Endodermal cell (in vitro differentiated cells): ENCODE measurements around the gene SH3PXD2B. TPM values are rescaled to one million over a fixed set of nuclear protein-coding genes. Genes with fewer than 3 reads are reported as not detected.

ENCODE experiments used
- DNase-seq: peaks from one replicate; pipeline ENCODE4 v3.0.0-alpha.2; 2017
- H3K27ac ChIP-seq: 2 replicates; pipeline ENCODE4 v1.5.1; 2013; ENCODE audit warnings: mild to moderate bottlenecking, low read depth, low read length, moderate library complexity
- H3K27me3 ChIP-seq: 2 replicates; pipeline ENCODE4 v1.6.1; 2013; ENCODE audit warnings: mild to moderate bottlenecking, low read length, moderate library complexity; ENCODE audit not compliant: insufficient read depth, control insufficient read depth, poor library complexity, severe bottlenecking
- H3K36me3 ChIP-seq: 2 replicates; pipeline ENCODE4 v1.7.0; 2013; ENCODE audit warnings: mild to moderate bottlenecking, low read length, moderate library complexity; ENCODE audit not compliant: control insufficient read depth, insufficient read depth
- H3K4me1 ChIP-seq: one replicate; pipeline ENCODE4 v1.7.0; 2013; ENCODE audit warnings: low read length; ENCODE audit not compliant: control insufficient read depth, insufficient read depth
- H3K4me3 ChIP-seq: 2 replicates; pipeline ENCODE4 v1.5.1; 2013; ENCODE audit warnings: mild to moderate bottlenecking, low read length, moderate library complexity
- H3K9ac ChIP-seq: 2 replicates; pipeline ENCODE4 v1.6.1; 2013; ENCODE audit warnings: mild to moderate bottlenecking, low read length, moderate library complexity; ENCODE audit not compliant: poor library complexity, severe bottlenecking; ENCODE audit errors: extremely low read depth
- H3K9me3 ChIP-seq: 2 replicates; pipeline ENCODE4 v1.6.1; 2013; ENCODE audit warnings: mild to moderate bottlenecking, low read length, moderate library complexity; ENCODE audit not compliant: control insufficient read depth
- H3K27ac Mint-ChIP-seq: 2 replicates; pipeline ENCODE4 v1.8.0; 2020; ENCODE audit warnings: mixed read lengths
- H3K27me3 Mint-ChIP-seq: 2 replicates; pipeline ENCODE4 v1.8.0; 2021; ENCODE audit warnings: mild to moderate bottlenecking, mixed read lengths; ENCODE audit not compliant: insufficient read depth
- H3K36me3 Mint-ChIP-seq: 2 replicates; pipeline ENCODE4 v1.8.0; 2020; ENCODE audit warnings: low read depth, mixed read lengths
- H3K4me1 Mint-ChIP-seq: 2 replicates; pipeline ENCODE4 v1.8.0; 2020; ENCODE audit warnings: mixed read lengths
- H3K4me3 Mint-ChIP-seq: 2 replicates; pipeline ENCODE4 v1.8.0; 2020; ENCODE audit warnings: mild to moderate bottlenecking, moderate library complexity, mixed read lengths
- H3K9me3 Mint-ChIP-seq: 2 replicates; pipeline ENCODE4 v1.8.0; 2020; ENCODE audit warnings: mild to moderate bottlenecking, mixed read lengths
- WGBS, 2 experiments: methylation state at CpG; one replicate each; pipeline versions ENCODE4 v1.1.5 to v1.1.7; 2013; ENCODE audit warnings: missing lambda C conversion rate in 2 of 2, mixed read lengths in 1 of 2; ENCODE audit not compliant: insufficient coverage in 1 of 2, insufficient read length in 1 of 2; 5-methylcytosine and 5-hydroxymethylcytosine counted together
- total RNA-seq, 2 donors: library from RNA; stranded (reverse); fragmentation: NEBNext Ultra II Directional in 1 of 2; extraction: Animal tissue kit (Norgen Biotek cat#: 25700) in 1 of 2; gene quantifications; 2 replicates in 1 of 2; 3 replicates in 1 of 2; pipeline ENCODE4 v1.2.1, GENCODE V29; 2021
- TF ChIP-seq, protein P1 (sequence below): fragments of 200-600 bp; sonication (generic); conservative IDR thresholded peaks from 2 replicates; pipeline ENCODE4 v1.5.0; 2021; ENCODE audit warnings: antibody characterized with exemption, mild to moderate bottlenecking

The SH3PXD2B gene
- total RNA-seq, 2 donors from 2014 or later: 62.2 to 74.9 TPM

DNA sequence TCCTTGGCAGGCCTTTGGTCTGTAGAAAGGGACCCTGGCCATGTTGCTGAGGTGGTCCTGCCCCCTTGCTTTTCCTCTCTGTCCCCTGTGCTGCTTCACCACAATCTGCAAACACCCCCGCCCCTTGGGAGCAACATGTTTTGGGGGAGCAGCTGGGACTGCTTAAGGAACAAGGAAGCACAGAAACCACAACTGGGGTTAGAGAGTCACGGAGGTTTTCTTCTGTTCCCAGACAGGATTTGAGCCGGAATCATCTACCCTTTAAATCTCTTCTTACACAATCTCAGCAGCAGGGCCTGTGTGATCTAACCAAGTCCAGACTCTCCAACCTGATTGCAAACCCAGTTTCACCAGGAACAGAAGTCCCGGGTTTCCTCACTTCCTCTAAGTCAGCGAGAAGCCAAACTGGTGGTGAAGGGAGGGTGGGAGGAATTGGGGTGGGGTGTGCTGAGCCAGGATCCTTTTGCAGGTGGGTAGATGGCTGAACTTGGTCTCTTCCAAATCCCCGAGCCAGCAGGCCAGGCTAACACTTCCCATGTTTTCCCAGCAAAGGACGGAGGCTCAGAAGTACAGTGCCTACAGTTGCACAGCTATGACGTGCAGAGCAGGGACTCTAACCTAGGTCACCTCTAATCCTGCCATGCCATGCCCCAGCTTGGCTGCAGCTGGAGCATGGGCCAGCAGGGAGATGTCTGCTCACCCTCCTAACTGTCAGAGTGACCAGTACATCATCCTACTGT, 25.0 kb downstream of the SH3PXD2B start:
- Histone ChIP-seq H3K27ac (no peak overlapping the region), H3K4me1 (peaks cover 9% of the 10 kb centered on the region), H3K9me3 (no peaks in the 10 kb centered on the region), H3K9ac (no peak overlapping the region), H3K36me3 (peaks cover 23% of the 10 kb centered on the region), H3K4me3 (no peak overlapping the region), H3K27me3 (no peaks in the 10 kb centered on the region)
- 88 to 100% methylated on average over 4 to 8 of the region's 8 CpGs for WGBS, 2 experiments
- Mint-ChIP-seq H3K27me3 (no peaks in the 10 kb centered on the region), H3K36me3 (peaks cover 24% of the 10 kb centered on the region), H3K9me3 (no peaks in the 10 kb centered on the region), H3K27ac (no peak overlapping the region), H3K4me1 (peaks cover 5% of the 10 kb centered on the region), H3K4me3 (no peak overlapping the region)
- DNase-seq: no peak
- TF ChIP-seq, protein P1, sequence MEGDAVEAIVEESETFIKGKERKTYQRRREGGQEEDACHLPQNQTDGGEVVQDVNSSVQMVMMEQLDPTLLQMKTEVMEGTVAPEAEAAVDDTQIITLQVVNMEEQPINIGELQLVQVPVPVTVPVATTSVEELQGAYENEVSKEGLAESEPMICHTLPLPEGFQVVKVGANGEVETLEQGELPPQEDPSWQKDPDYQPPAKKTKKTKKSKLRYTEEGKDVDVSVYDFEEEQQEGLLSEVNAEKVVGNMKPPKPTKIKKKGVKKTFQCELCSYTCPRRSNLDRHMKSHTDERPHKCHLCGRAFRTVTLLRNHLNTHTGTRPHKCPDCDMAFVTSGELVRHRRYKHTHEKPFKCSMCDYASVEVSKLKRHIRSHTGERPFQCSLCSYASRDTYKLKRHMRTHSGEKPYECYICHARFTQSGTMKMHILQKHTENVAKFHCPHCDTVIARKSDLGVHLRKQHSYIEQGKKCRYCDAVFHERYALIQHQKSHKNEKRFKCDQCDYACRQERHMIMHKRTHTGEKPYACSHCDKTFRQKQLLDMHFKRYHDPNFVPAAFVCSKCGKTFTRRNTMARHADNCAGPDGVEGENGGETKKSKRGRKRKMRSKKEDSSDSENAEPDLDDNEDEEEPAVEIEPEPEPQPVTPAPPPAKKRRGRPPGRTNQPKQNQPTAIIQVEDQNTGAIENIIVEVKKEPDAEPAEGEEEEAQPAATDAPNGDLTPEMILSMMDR: no peak

DNA sequence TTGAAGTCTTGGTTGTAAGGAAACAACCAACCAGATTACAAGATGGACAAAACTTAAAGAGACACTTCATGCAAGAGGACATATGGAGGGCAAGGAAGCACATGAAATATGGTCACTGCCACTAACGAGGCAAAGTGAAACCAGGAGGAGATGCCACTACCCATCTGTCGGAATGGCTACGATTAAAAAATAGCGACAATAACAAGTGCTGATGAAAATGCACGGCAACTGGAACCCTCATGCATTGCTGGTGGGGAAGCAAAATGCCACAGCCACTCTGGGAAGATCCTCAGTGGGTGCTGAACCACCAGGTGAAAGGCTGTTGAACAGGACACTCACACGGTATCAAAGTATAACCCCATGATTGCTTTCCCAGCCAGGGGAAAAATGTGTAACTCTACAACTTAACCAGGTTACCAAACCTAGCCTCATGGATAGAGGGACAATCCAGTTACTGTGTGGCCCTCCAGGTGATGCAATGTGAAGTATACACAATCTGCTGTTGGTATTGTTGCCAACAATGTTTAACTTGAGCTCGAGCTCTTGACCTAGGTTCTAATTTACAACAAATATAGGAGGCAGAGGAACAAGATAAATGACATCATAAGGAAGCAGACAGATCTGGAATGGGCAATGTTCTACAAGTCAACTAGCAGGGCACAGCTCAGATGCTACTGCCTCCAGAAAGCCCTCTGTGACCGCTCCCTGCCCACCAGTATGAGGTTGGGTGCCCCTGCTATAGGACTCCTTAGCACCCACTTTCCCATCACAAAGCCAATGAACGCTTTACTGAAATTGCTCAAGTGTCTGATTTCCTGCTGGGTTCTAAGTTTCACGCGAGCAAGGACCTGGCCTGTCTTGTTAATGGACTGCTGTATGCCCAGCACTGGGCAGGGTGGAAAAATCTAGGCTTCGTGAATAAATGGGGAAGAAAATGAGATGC, 25.8 kb downstream of the SH3PXD2B start:
- Mint-ChIP-seq H3K4me3 (no peak overlapping the region), H3K4me1 (peaks cover 1% of the 10 kb centered on the region), H3K27ac (no peak overlapping the region), H3K9me3 (no peaks in the 10 kb centered on the region), H3K36me3 (peaks cover 28% of the 10 kb centered on the region), H3K27me3 (no peaks in the 10 kb centered on the region)
- H3K27me3 ChIP-seq: no peaks in the 10 kb centered on the region
- H3K9me3 ChIP-seq: no peaks in the 10 kb centered on the region
- H3K9ac ChIP-seq: no peak overlapping the region
- no peak overlapping the region for H3K27ac ChIP-seq
- no peak for DNase-seq
- no peak overlapping the region for H3K4me3 ChIP-seq
- TF ChIP-seq, protein P1: no peak
- H3K36me3 ChIP-seq: peaks cover 24% of the 10 kb centered on the region
- 94 to 98% methylated on average over 11 to 12 of the region's 12 CpGs for WGBS, 2 experiments
- H3K4me1 ChIP-seq: peaks cover 6% of the 10 kb centered on the region

DNA sequence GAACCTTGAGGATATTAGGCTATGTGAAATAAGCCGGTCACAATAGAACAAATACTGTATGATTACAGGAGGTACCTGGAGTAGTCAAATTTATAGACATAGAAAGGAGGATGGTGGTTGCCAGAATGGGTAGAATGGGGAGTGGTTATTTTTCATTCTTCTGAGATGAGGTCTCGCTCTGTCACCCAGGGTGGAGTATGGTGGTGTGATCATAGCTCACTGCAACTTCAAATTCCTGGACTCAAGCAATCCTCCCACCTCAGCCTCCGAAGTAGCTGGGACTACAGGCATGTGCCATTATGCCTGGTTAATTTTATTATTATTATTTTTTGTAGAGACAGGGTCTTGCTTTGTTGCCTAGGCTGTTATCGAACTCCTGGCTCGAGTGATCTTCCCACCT, 27.1 kb downstream of the SH3PXD2B start:
- TF ChIP-seq, protein P1: no peak
- WGBS, 2 experiments: 95 to 100% methylated on average over 2 to 5 of the region's 5 CpGs
- no peak overlapping the region for H3K9ac ChIP-seq
- no peaks in the 10 kb centered on the region for H3K9me3 Mint-ChIP-seq
- H3K4me3 ChIP-seq: no peak overlapping the region
- H3K27ac Mint-ChIP-seq: no peak overlapping the region
- no peaks in the 10 kb centered on the region for H3K4me1 ChIP-seq
- H3K4me1 Mint-ChIP-seq: no peaks in the 10 kb centered on the region
- H3K4me3 Mint-ChIP-seq: no peak overlapping the region
- peaks cover 31% of the 10 kb centered on the region for H3K36me3 Mint-ChIP-seq
- H3K27me3 ChIP-seq: no peaks in the 10 kb centered on the region
- no peak overlapping the region for H3K27ac ChIP-seq
- no peak for DNase-seq
- H3K27me3 Mint-ChIP-seq: no peaks in the 10 kb centered on the region
- H3K36me3 ChIP-seq: peaks cover 26% of the 10 kb centered on the region
- H3K9me3 ChIP-seq: no peaks in the 10 kb centered on the region
